HG02973 (cell line): ENCODE measurements around the gene GLIS1.

Source experiments
- ATAC-seq: cut with Tn5 transposase; IDR thresholded peaks from one replicate; pipeline ENCODE4 v1.9.1; 2021; ENCODE audit warnings: moderate library complexity; ENCODE audit not compliant: unreplicated experiment

Gene GLIS1

DNA sequence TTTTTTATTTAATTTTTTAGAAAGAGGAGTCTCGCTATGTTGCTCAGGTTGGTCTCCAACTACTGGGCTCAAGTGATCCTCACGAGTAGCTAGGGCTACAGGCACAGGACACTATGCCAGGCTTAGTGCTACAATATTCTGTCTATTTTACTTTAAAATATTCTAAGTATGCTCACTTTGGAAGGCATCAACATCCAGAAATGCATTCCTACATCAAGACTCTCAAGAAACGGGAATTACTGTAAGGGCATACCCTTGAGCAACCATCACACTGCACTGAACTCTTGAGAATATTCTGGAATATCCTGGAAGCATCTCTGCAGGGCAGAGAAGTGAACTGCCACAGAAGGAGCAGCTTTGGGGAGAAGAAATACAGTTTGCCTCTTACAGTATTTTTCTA lies 280.3 kb downstream of the GLIS1 start:
- no peak for ATAC-seq
